OCI-LY3 (cell line): ENCODE measurements around the gene TMEM26.

ENCODE experiments used
- EZH2phosphoT487 ChIP-seq: fragments of 200-600 bp; shearing (Covaris generic); IDR thresholded peaks from 2 replicates; pipeline ENCODE4 v1.6.1; 2018; ENCODE audit warnings: antibody characterized with exemption, mixed run types, low read depth
- TF ChIP-seq, protein P1 (sequence below): fragments of 200-600, 300-600 bp; sonication (generic); IDR thresholded peaks from 2 replicates; pipeline ENCODE4 v1.5.1; 2014; ENCODE audit warnings: antibody characterized with exemption, low read length, low read depth

DNA sequence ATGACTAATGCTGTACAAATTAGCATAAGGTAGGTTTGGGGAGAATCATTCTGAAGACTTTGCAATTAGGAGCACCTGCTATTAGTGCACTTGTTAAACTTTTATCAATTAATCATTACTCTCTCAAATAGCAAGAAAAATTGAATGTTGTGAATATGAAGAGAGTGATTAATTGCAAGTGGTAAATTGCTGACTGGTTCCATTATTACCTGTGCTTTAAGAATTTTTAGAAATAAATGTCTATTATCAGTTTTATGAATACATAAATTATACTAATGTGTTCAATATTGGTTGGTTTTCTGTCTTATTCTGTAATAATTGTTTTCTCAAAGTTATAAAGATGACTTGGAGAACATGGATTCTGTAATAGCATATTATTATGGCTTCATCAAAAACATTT, 47.3 kb upstream of the TMEM26 start:
- TF ChIP-seq, protein P1, sequence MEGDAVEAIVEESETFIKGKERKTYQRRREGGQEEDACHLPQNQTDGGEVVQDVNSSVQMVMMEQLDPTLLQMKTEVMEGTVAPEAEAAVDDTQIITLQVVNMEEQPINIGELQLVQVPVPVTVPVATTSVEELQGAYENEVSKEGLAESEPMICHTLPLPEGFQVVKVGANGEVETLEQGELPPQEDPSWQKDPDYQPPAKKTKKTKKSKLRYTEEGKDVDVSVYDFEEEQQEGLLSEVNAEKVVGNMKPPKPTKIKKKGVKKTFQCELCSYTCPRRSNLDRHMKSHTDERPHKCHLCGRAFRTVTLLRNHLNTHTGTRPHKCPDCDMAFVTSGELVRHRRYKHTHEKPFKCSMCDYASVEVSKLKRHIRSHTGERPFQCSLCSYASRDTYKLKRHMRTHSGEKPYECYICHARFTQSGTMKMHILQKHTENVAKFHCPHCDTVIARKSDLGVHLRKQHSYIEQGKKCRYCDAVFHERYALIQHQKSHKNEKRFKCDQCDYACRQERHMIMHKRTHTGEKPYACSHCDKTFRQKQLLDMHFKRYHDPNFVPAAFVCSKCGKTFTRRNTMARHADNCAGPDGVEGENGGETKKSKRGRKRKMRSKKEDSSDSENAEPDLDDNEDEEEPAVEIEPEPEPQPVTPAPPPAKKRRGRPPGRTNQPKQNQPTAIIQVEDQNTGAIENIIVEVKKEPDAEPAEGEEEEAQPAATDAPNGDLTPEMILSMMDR, result no peak
- TF ChIP-seq EZH2phosphoT487, result no peak
